PC-3 (cell line): ENCODE data around the gene HTR4. TPM values are rescaled to one million over a fixed set of nuclear protein-coding genes. Genes with fewer than 3 reads are reported as not detected.
"Not testable (repeated sequence)": the region's sequence is repeated elsewhere in the genome, so short reads cannot be mapped to it uniquely, and the experiment has no call there.

Experiments used
- ATAC-seq: fragments of 200-7000 bp; cut with Tn5 transposase; 2 replicates; pipeline ENCODE4 v1.9.1; 2020; ENCODE audit warnings: mild to moderate bottlenecking, moderate library complexity
- BruUV-seq: library from RNA; stranded (reverse); fragments of 400-500 nt; replicated peaks from 2 replicates; lab custom pipeline; 2021; lab: Mats Ljungman, UMichigan
- CTCF ChIA-PET: fragments of 300-600 bp; sonication (Branson Sonifier 250); formaldehyde crosslinking; loops from one replicate; lab custom pipeline; 2022; ENCODE audit warnings: antibody characterized with exemption; lab: Charles Lee
- POLR2A ChIA-PET: fragments of 300-600 bp; sonication (Branson Sonifier 250); formaldehyde crosslinking; loops from one replicate; lab custom pipeline; 2022; ENCODE audit warnings: antibody characterized with exemption; ENCODE audit not compliant: unreplicated experiment; lab: Charles Lee
- DNase-seq: peaks from one replicate; pipeline ENCODE4 v3.0.0-alpha.2; 2015
- H2AFZ ChIP-seq: fragments of 300-600 bp; sonication (generic); 2 replicates; pipeline ENCODE4 v1.6.0; 2016; ENCODE audit warnings: antibody characterized with exemption, low read length
- H3F3A ChIP-seq: fragments of 300-600 bp; sonication (generic); one replicate; pipeline ENCODE4 v1.6.0; 2017; ENCODE audit warnings: antibody characterized with exemption, low read length, control low read depth, mild to moderate bottlenecking; ENCODE audit not compliant: unreplicated experiment
- H3K27ac ChIP-seq: fragments of 300-600 bp; sonication (generic); 2 replicates; pipeline ENCODE4 v1.5.1; 2016; ENCODE audit warnings: mild to moderate bottlenecking, low read length
- H3K27me3 ChIP-seq: fragments of 300-600 bp; sonication (generic); 2 replicates; pipeline ENCODE4 v1.6.1; 2016; ENCODE audit warnings: low read length, mixed read lengths
- H3K36me3 ChIP-seq: fragments of 300-600 bp; sonication (generic); 2 replicates; pipeline ENCODE4 v1.6.1; 2016; ENCODE audit warnings: low read depth, mixed run types, low read length, mixed read lengths
- H3K4me1 ChIP-seq: fragments of 300-600 bp; sonication (generic); 2 replicates; pipeline ENCODE4 v1.5.1; 2016; ENCODE audit warnings: low read length; ENCODE audit not compliant: insufficient read depth
- H3K4me2 ChIP-seq: fragments of 300-600 bp; sonication (generic); 2 replicates; pipeline ENCODE4 v1.6.0; 2016; ENCODE audit warnings: low read length
- H3K4me3 ChIP-seq: fragments of 300-600 bp; sonication (generic); 2 replicates; pipeline ENCODE4 v1.5.1; 2016; ENCODE audit warnings: mild to moderate bottlenecking, low read length, mixed read lengths
- H3K79me2 ChIP-seq: fragments of 300-600 bp; sonication (generic); 2 replicates; pipeline ENCODE4 v1.6.1; 2017; ENCODE audit warnings: low read length, mixed read lengths
- H3K9ac ChIP-seq: fragments of 300-600 bp; sonication (generic); 2 replicates; pipeline ENCODE4 v1.6.0; 2016; ENCODE audit warnings: mild to moderate bottlenecking, low read length
- H3K9me2 ChIP-seq: fragments of 300-600 bp; sonication (generic); replicated peaks from 2 replicates; pipeline ENCODE4 v1.6.1; 2016; ENCODE audit warnings: mixed run types, low read length, mixed read lengths
- H3K9me3 ChIP-seq: fragments of 300-600 bp; sonication (generic); 2 replicates; pipeline ENCODE4 v1.6.1; 2016; ENCODE audit warnings: low read length, mixed read lengths
- H4K20me1 ChIP-seq: fragments of 300-600 bp; sonication (generic); 2 replicates; pipeline ENCODE4 v1.6.1; 2016; ENCODE audit warnings: low read length, mixed read lengths
- EZH2 ChIP-seq: fragments of 300-600 bp; sonication (generic); IDR thresholded peaks from one replicate; pipeline ENCODE4 v1.6.1; 2017; ENCODE audit warnings: antibody characterized with exemption, mild to moderate bottlenecking, low read length; ENCODE audit not compliant: unreplicated experiment
- EZH2phosphoT487 ChIP-seq: fragments of 300-600 bp; sonication (generic); IDR thresholded peaks from 2 replicates; pipeline ENCODE4 v1.6.1; 2018; ENCODE audit warnings: mild to moderate bottlenecking, antibody characterized with exemption, low read length, borderline replicate concordance
- intact Hi-C: fragments of 100-400 bp; cut with micrococcal nuclease; formaldehyde crosslinking; loops from 2 replicates; pipeline ENCODE4 v1.9.0; 2023
- total RNA-seq: library from RNA; depleted of rRNA; stranded (reverse); fragments of >200 nt; gene quantifications from 2 replicates; pipeline ENCODE4 v1.2.3, GENCODE V29; 2014
- TF ChIP-seq, protein P1 (sequence below): fragments of 300-600 bp; sonication (generic); conservative IDR thresholded peaks from 2 replicates; pipeline ENCODE4 v1.5.1; 2017; ENCODE audit warnings: antibody characterized with exemption, low read depth, mild to moderate bottlenecking, low read length

HTR4 gene
- total RNA-seq, 1 experiment from 2014 or later = not detected

DNA sequence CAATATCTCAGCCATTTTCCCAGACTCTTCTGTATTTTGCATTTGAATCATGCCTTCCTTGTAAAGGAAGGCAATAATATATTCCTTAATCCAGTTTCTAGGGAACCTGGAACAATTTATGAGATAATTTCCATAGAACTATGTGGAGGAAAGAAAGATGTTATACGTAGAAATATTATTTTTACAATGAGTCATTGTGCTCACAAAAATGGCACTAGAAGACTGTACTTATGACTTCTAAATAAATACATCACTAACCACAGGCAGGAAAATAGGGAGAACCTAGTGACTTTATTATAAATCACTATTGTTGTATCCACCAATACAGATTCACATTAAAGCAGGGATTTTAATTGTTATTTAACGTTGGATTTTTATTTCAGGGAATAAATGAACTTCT, 182.9 kb downstream of the HTR4 start:
- Histone ChIP-seq H3K27ac (peak overlapping the region; percentile 19), H3K9me3 (no peaks in the 10 kb centered on the region), H3K79me2 (no peaks in the 10 kb centered on the region), H3K9me2 (no peaks in the 10 kb centered on the region), H3K4me1 (peaks cover 28% of the 10 kb centered on the region), H2AFZ (no peak overlapping the region), H4K20me1 (no peaks in the 10 kb centered on the region), H3K9ac (no peak overlapping the region), H3F3A (no peaks in the 10 kb centered on the region), H3K36me3 (no peaks in the 10 kb centered on the region), H3K4me2 (peak overlapping the region; percentile 13), H3K27me3 (peaks cover 14% of the 10 kb centered on the region), H3K4me3 (no peak overlapping the region)
- BruUV-seq = no TSS peak
- ChIA-PET POLR2A (no interaction called here), CTCF (no interaction called here)
- intact Hi-C loops = no loop called here
- TF ChIP-seq EZH2 = no peak
- ATAC-seq (peak; percentile 72), DNase-seq (peak; percentile 86)

DNA sequence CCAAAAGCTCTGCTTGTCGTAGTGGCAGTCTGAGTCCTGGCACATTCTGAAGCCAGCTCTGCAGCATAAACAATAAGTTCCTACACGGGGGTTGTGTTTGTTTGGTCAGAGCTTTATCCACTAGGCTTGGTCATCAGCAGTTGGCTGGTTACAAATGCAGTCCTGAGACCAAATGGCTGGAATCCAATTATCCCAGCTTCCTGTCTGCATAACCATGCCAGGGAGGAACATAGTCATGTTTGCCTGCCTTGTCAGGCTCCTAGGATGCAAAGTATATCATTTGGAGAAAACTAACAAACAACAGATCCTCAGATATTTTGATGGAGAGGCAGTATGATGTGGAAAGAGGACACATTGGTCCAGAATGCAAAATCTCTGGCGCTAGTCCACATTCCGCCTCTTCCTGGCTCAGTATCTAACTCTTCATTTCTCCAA, 184.8 kb downstream of the HTR4 start:
- Histone ChIP-seq H3K27me3 (no peaks in the 10 kb centered on the region), H3K4me3 (no peak overlapping the region), H2AFZ (peak overlapping the region; percentile 3; the same call in 1 of the 2 replicates), H3K36me3 (no peaks in the 10 kb centered on the region), H3F3A (no peaks in the 10 kb centered on the region), H3K4me1 (peaks cover 28% of the 10 kb centered on the region), H3K79me2 (no peaks in the 10 kb centered on the region), H3K4me2 (peak overlapping the region; percentile 17), H3K27ac (no peak overlapping the region), H3K9me2 (no peaks in the 10 kb centered on the region), H4K20me1 (no peaks in the 10 kb centered on the region), H3K9ac (no peak overlapping the region), H3K9me3 (no peaks in the 10 kb centered on the region)
- TF ChIP-seq, protein P1, sequence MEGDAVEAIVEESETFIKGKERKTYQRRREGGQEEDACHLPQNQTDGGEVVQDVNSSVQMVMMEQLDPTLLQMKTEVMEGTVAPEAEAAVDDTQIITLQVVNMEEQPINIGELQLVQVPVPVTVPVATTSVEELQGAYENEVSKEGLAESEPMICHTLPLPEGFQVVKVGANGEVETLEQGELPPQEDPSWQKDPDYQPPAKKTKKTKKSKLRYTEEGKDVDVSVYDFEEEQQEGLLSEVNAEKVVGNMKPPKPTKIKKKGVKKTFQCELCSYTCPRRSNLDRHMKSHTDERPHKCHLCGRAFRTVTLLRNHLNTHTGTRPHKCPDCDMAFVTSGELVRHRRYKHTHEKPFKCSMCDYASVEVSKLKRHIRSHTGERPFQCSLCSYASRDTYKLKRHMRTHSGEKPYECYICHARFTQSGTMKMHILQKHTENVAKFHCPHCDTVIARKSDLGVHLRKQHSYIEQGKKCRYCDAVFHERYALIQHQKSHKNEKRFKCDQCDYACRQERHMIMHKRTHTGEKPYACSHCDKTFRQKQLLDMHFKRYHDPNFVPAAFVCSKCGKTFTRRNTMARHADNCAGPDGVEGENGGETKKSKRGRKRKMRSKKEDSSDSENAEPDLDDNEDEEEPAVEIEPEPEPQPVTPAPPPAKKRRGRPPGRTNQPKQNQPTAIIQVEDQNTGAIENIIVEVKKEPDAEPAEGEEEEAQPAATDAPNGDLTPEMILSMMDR = no peak
- TF ChIP-seq EZH2 (no peak), EZH2phosphoT487 (no peak)
- peak; percentile 97 for DNase-seq
- CTCF ChIA-PET = interaction anchor here (0.6 to 2.3 kb wide), 5 partner anchors 13 to 261 kb away, joined by 3 to 18 read pairs (median 3); no protein-coding TSS in a partner anchor
- intact Hi-C loops = no loop called here
- no TSS peak for BruUV-seq
- POLR2A ChIA-PET = interaction anchor here (0.6 kb wide), 2 partner anchors 101 to 615 kb away, joined by 3 to 4 read pairs; no protein-coding TSS in a partner anchor
- ATAC-seq = peak; percentile 76

DNA sequence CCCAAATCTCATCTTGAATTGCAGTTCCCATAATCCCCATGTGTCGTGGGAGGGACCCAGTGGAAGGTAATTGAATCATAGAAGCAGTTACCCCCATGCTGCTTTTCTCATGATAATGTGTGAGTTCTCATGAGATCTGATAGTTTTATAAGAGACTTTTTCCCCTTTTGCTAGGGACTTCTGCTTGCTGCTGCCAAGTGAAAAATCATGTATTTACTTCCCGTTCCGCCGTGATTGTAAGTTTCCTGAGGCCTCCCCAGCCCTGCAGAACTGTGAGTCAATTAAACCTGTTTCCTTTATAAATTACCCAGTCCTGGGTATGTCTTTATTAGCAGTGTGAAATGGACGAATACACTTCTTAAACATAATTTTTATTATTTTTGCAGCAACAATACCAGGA, 185.6 kb downstream of the HTR4 start:
- H3K9ac ChIP-seq, BruUV-seq, H3K4me3 ChIP-seq, DNase-seq, H3K36me3 ChIP-seq, H2AFZ ChIP-seq, ATAC-seq, H3K9me2 ChIP-seq, H3K4me2 ChIP-seq, H3K9me3 ChIP-seq, H4K20me1 ChIP-seq, H3F3A ChIP-seq, H3K27ac ChIP-seq, intact Hi-C loops, H3K27me3 ChIP-seq, H3K79me2 ChIP-seq: not testable (repeated sequence)
- H3K4me1 ChIP-seq = peaks cover 28% of the 10 kb centered on the region
- CTCF ChIA-PET = interaction anchor here (0.6 to 2.3 kb wide), 4 partner anchors 12 to 262 kb away, joined by 3 to 18 read pairs (median 4); no protein-coding TSS in a partner anchor
- POLR2A ChIA-PET = interaction anchor here (0.6 kb wide), 2 partner anchors 101 to 615 kb away, joined by 3 to 4 read pairs; no protein-coding TSS in a partner anchor

DNA sequence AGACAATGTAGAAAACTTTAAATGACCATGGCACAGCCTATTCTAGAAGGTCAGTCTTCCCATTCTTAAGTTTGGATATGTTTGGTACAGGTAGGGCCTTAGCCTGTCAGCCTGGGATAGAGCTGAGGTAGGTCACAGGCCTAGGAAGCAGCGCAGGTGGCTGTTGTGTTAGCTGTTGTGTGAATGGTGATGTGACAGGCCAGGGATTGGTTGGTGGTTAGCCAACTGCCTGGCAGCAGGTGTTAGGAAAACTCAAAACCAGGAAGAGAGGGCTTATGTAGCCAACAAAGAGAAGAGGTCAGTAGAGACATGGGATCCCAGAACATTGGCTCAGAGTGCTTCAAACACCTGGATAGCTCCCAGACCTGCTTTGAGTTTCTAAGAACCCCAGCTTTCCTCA, 186.4 kb downstream of the HTR4 start:
- Histone ChIP-seq H3K9me2 (no peaks in the 10 kb centered on the region), H3K79me2 (no peaks in the 10 kb centered on the region), H3K4me2 (no peak overlapping the region), H4K20me1 (no peaks in the 10 kb centered on the region), H3K9ac (no peak overlapping the region), H3K27me3 (no peaks in the 10 kb centered on the region), H3F3A (no peaks in the 10 kb centered on the region), H3K4me3 (no peak overlapping the region), H3K27ac (no peak overlapping the region), H3K9me3 (no peaks in the 10 kb centered on the region), H3K4me1 (peaks cover 28% of the 10 kb centered on the region), H3K36me3 (no peaks in the 10 kb centered on the region), H2AFZ (no peak overlapping the region)
- intact Hi-C loops = no loop called here
- DNase-seq (no peak), ATAC-seq (no peak)
- CTCF ChIA-PET = no interaction called here
- no TSS peak for BruUV-seq
- POLR2A ChIA-PET = no interaction called here
- TF ChIP-seq, protein P1 = no peak
- TF ChIP-seq EZH2phosphoT487 (no peak), EZH2 (no peak)
